Adrenal gland (tissue), 5 donors: ENCODE data around the gene PPP6C.

Experiments
- CTCF ChIP-seq, 6 experiments: fragments of 450-650 bp in 4 of 6; fragments of 200-600 bp in 2 of 6; sonication (generic) in 1 of 6; IDR thresholded peaks; 1 replicate in 5 of 6; 2 replicates in 1 of 6; pipeline versions ENCODE4 v1.5.1 to v1.8.0; 2016 to 2021; ENCODE audit warnings: antibody characterized with exemption in 6 of 6, mild to moderate bottlenecking in 2 of 6, moderate library complexity in 1 of 6
- POLR2A ChIP-seq, 2 donors: fragments of 450-650 bp; IDR thresholded peaks; one replicate each; pipeline ENCODE4 v1.6.1; 2017; ENCODE audit warnings: antibody characterized with exemption in 2 of 2, mild to moderate bottlenecking in 2 of 2, moderate library complexity in 1 of 2
- donor health status: DM: no; HTN: no; CAD: no.

- TF ChIP-seq CTCF (IDR thresholded peaks at IDR 0.05) (no peak), POLR2A (IDR thresholded peaks at IDR 0.05) (peak; percentile 65 to 89)
Observed at GRCh38 chr9:125200216-125201047, 10.8 kb upstream of the PPP6C start, which contains the start of gene RABEPK.
